ENCODE data around the gene ZNF587B. TPM values are rescaled to one million over a fixed set of nuclear protein-coding genes. Genes with fewer than 3 reads are reported as not detected.
"Not testable (repeated sequence)": the region's sequence is repeated elsewhere in the genome, so short reads cannot be mapped to it uniquely, and the experiment has no call there.

The ZNF587B gene
- total RNA-seq, 1 experiment from 2014 or later, result 12.5 TPM

- no peak for DNase-seq (ENCODE audit: extremely low read depth, low read depth)
Measured at GRCh38 chr19:57817976-57818375, 12.1 kb upstream of the ZNF587B start.

- no peak for DNase-seq (ENCODE audit: extremely low read depth, low read depth)
Measured at GRCh38 chr19:57818378-57818777, 11.7 kb upstream of the ZNF587B start.

GRCh38 chr19:57819475-57820148, 10.5 kb upstream of the ZNF587B start:
- DNase-seq (ENCODE audit: extremely low read depth, low read depth), result peak; percentile 85

- DNase-seq (ENCODE audit: extremely low read depth, low read depth), result no peak
Measured at GRCh38 chr19:57820599-57820998, 9.5 kb upstream of the ZNF587B start.

- DNase-seq (ENCODE audit: extremely low read depth, low read depth), result not testable (repeated sequence)
Measured at GRCh38 chr19:57821095-57821494, 9.0 kb upstream of the ZNF587B start.

GRCh38 chr19:57821501-57821900, 8.6 kb upstream of the ZNF587B start:
- DNase-seq (ENCODE audit: extremely low read depth, low read depth), result not testable (repeated sequence)

- DNase-seq (ENCODE audit: extremely low read depth, low read depth), result not testable (repeated sequence)
Measured at GRCh38 chr19:57823155-57823554, 6.9 kb upstream of the ZNF587B start.

GRCh38 chr19:57823608-57824007, 6.5 kb upstream of the ZNF587B start:
- DNase-seq (ENCODE audit: extremely low read depth, low read depth), result not testable (repeated sequence)

GRCh38 chr19:57825511-57825910, 4.6 kb upstream of the ZNF587B start:
- DNase-seq (ENCODE audit: extremely low read depth, low read depth), result no peak

GRCh38 chr19:57829316-57829715, 783 bp upstream of the ZNF587B start:
- DNase-seq (ENCODE audit: extremely low read depth, low read depth), result no peak

- not testable (repeated sequence) for DNase-seq (ENCODE audit: extremely low read depth, low read depth)
Measured at GRCh38 chr19:57836991-57837390, 6.9 kb downstream of the ZNF587B start.

- DNase-seq (ENCODE audit: extremely low read depth, low read depth), result not testable (repeated sequence)
Measured at GRCh38 chr19:57838622-57839191, 8.6 kb downstream of the ZNF587B start.

- DNase-seq (ENCODE audit: extremely low read depth, low read depth), result no peak
Measured at GRCh38 chr19:57841122-57841763, 11.1 kb downstream of the ZNF587B start.

GRCh38 chr19:57847164-57847563, 17.1 kb downstream of the ZNF587B start:
- DNase-seq (ENCODE audit: extremely low read depth, low read depth), result not testable (repeated sequence)

GRCh38 chr19:57849162-57849665, 19.1 kb downstream of the ZNF587B start:
- DNase-seq (ENCODE audit: extremely low read depth, low read depth), result not testable (repeated sequence)

GRCh38 chr19:57849666-57850473, 19.8 kb downstream of the ZNF587B start, which contains the start of gene ZNF587:
TSS of gene ZNF587 (plus strand) at chr19:57849859. CDS start at chr19:57850039, 180 bp downstream.
- DNase-seq (ENCODE audit: extremely low read depth, low read depth), result peak; percentile 67

GRCh38 chr19:57850553-57851017, 20.5 kb downstream of the ZNF587B start:
- no peak for DNase-seq (ENCODE audit: extremely low read depth, low read depth)

GRCh38 chr19:57851812-57852603, 21.9 kb downstream of the ZNF587B start:
- not testable (repeated sequence) for DNase-seq (ENCODE audit: extremely low read depth, low read depth)

GRCh38 chr19:57854117-57854516, 24.0 kb downstream of the ZNF587B start:
- not testable (repeated sequence) for DNase-seq (ENCODE audit: extremely low read depth, low read depth)

GRCh38 chr19:57862351-57862750, 32.3 kb downstream of the ZNF587B start:
- DNase-seq (ENCODE audit: extremely low read depth, low read depth), result not testable (repeated sequence)
